ENCODE measurements around the gene TCP1. TPM values are rescaled to one million over a fixed set of nuclear protein-coding genes. Genes with fewer than 3 reads are reported as not detected.
"Not testable (repeated sequence)": the region's sequence is repeated elsewhere in the genome, so short reads cannot be mapped to it uniquely, and the experiment has no call there.

Gene TCP1
- total RNA-seq, 1 donor from 2014 or later = 167 TPM

GRCh38 chr6:159742165-159742564, 47.2 kb downstream of the TCP1 start:
- Mint-ChIP-seq H3K4me1 (ENCODE audit: unreplicated experiment) (peaks cover 2% of the 10 kb centered on the region), H3K27ac (ENCODE audit: unreplicated experiment) (no peak overlapping the region), H3K9me3 (ENCODE audit: unreplicated experiment) (no peaks in the 10 kb centered on the region), H3K36me3 (ENCODE audit: unreplicated experiment) (peaks cover 44% of the 10 kb centered on the region), H3K27me3 (ENCODE audit: unreplicated experiment) (no peaks in the 10 kb centered on the region), H3K4me3 (ENCODE audit: unreplicated experiment) (no peak overlapping the region)
- no peak for TF ChIP-seq CTCF (IDR thresholded peaks at IDR 0.05)
- DNase-seq (ENCODE audit: extremely low spot score, unreplicated experiment) = no peak

GRCh38 chr6:159739341-159739740, 50.1 kb downstream of the TCP1 start:
- no peak for TF ChIP-seq CTCF (IDR thresholded peaks at IDR 0.05)

GRCh38 chr6:159736908-159737307, 52.5 kb downstream of the TCP1 start:
- Mint-ChIP-seq H3K27me3 (ENCODE audit: unreplicated experiment) (no peaks in the 10 kb centered on the region), H3K36me3 (ENCODE audit: unreplicated experiment) (peaks cover 15% of the 10 kb centered on the region), H3K27ac (ENCODE audit: unreplicated experiment) (no peak overlapping the region)

More at GRCh38 chr6:159739341-159739740, 50.1 kb downstream of the TCP1 start:
- H3K9me3 Mint-ChIP-seq (ENCODE audit: unreplicated experiment) = no peaks in the 10 kb centered on the region
- DNase-seq (ENCODE audit: extremely low spot score, unreplicated experiment) = no peak
- H3K27ac Mint-ChIP-seq (ENCODE audit: unreplicated experiment) = no peak overlapping the region
- H3K27me3 Mint-ChIP-seq (ENCODE audit: unreplicated experiment) = no peaks in the 10 kb centered on the region
- H3K4me1 Mint-ChIP-seq (ENCODE audit: unreplicated experiment) = peaks cover 2% of the 10 kb centered on the region
- H3K4me3 Mint-ChIP-seq (ENCODE audit: unreplicated experiment) = no peak overlapping the region
- H3K36me3 Mint-ChIP-seq (ENCODE audit: unreplicated experiment) = peaks cover 24% of the 10 kb centered on the region

GRCh38 chr6:159733395-159733794, 56.0 kb downstream of the TCP1 start:
- not testable (repeated sequence) for H3K4me3 Mint-ChIP-seq (ENCODE audit: unreplicated experiment); H3K9me3 Mint-ChIP-seq (ENCODE audit: unreplicated experiment); DNase-seq (ENCODE audit: extremely low spot score, unreplicated experiment); H3K36me3 Mint-ChIP-seq (ENCODE audit: unreplicated experiment); H3K27me3 Mint-ChIP-seq (ENCODE audit: unreplicated experiment); H3K27ac Mint-ChIP-seq (ENCODE audit: unreplicated experiment)
- peaks cover 32% of the 10 kb centered on the region for H3K4me1 Mint-ChIP-seq (ENCODE audit: unreplicated experiment)

More at GRCh38 chr6:159736908-159737307, 52.5 kb downstream of the TCP1 start:
- peaks cover 2% of the 10 kb centered on the region for H3K4me1 Mint-ChIP-seq (ENCODE audit: unreplicated experiment)
- no peaks in the 10 kb centered on the region for H3K9me3 Mint-ChIP-seq (ENCODE audit: unreplicated experiment)
- no peak for TF ChIP-seq CTCF (IDR thresholded peaks at IDR 0.05)
- no peak for DNase-seq (ENCODE audit: extremely low spot score, unreplicated experiment)
- no peak overlapping the region for H3K4me3 Mint-ChIP-seq (ENCODE audit: unreplicated experiment)

GRCh38 chr6:159732550-159732949, 56.9 kb downstream of the TCP1 start:
- H3K27me3 Mint-ChIP-seq (ENCODE audit: unreplicated experiment); DNase-seq (ENCODE audit: extremely low spot score, unreplicated experiment); H3K27ac Mint-ChIP-seq (ENCODE audit: unreplicated experiment); H3K36me3 Mint-ChIP-seq (ENCODE audit: unreplicated experiment); H3K4me3 Mint-ChIP-seq (ENCODE audit: unreplicated experiment); H3K9me3 Mint-ChIP-seq (ENCODE audit: unreplicated experiment): not testable (repeated sequence)
- H3K4me1 Mint-ChIP-seq (ENCODE audit: unreplicated experiment) = peaks cover 30% of the 10 kb centered on the region

GRCh38 chr6:159730332-159730676, 59.1 kb downstream of the TCP1 start:
- Mint-ChIP-seq H3K36me3 (ENCODE audit: unreplicated experiment) (peaks cover 5% of the 10 kb centered on the region), H3K27me3 (ENCODE audit: unreplicated experiment) (no peaks in the 10 kb centered on the region), H3K9me3 (ENCODE audit: unreplicated experiment) (no peaks in the 10 kb centered on the region), H3K4me3 (ENCODE audit: unreplicated experiment) (no peak overlapping the region), H3K4me1 (ENCODE audit: unreplicated experiment) (peaks cover 41% of the 10 kb centered on the region), H3K27ac (ENCODE audit: unreplicated experiment) (peak overlapping the region; percentile 27)
- TF ChIP-seq CTCF (IDR thresholded peaks at IDR 0.05) = no peak
- no peak for DNase-seq (ENCODE audit: extremely low spot score, unreplicated experiment)

All from osteocyte (in vitro differentiated cells).